KOPT-K1 (cell line): ENCODE measurements around the gene APOLD1.
"Not testable (repeated sequence)": the region's sequence is repeated elsewhere in the genome, so short reads cannot be mapped to it uniquely, and the experiment has no call there.

Experiments
- H3K27ac ChIP-seq: fragments of 200-600 bp; sonication (generic); 2 replicates; pipeline ENCODE4 v1.5.1; 2016; ENCODE audit warnings: antibody characterized with exemption, mild to moderate bottlenecking, low read depth, low read length; ENCODE audit not compliant: poor library complexity, severe bottlenecking
- H3K36me3 ChIP-seq: fragments of 200-600 bp; sonication (generic); 2 replicates; pipeline ENCODE4 v1.5.1; 2017; ENCODE audit warnings: antibody characterized with exemption, mild to moderate bottlenecking, low read length, moderate library complexity; ENCODE audit not compliant: insufficient read depth
- H3K9me3 ChIP-seq: fragments of 200-600 bp; sonication (generic); 2 replicates; pipeline ENCODE4 v1.5.1; 2017; ENCODE audit warnings: antibody characterized with exemption, low read length, mild to moderate bottlenecking; ENCODE audit not compliant: insufficient read depth, poor library complexity, severe bottlenecking

Gene APOLD1

DNA sequence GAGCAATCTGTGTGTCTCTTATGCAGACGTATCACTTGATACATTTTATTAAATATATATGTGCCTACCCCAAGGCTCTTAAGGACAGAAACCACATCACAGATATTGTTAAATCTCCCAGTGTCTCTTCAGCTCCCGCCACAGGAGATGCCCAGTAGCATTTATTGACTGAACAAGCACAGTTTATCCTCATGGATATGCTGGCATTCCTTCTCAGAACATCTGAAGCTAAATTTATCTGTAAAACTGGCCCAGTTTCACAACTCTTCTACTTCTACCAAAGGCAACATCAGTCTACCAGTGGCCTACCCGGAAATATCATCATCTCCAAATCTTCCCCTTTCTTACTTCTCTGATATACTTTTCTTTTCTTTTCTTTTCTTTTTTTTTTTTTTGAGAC is 10.7 kb downstream of the APOLD1 start:
- Histone ChIP-seq H3K9me3 (no peaks in the 10 kb centered on the region), H3K36me3 (no peaks in the 10 kb centered on the region), H3K27ac (no peak overlapping the region)

DNA sequence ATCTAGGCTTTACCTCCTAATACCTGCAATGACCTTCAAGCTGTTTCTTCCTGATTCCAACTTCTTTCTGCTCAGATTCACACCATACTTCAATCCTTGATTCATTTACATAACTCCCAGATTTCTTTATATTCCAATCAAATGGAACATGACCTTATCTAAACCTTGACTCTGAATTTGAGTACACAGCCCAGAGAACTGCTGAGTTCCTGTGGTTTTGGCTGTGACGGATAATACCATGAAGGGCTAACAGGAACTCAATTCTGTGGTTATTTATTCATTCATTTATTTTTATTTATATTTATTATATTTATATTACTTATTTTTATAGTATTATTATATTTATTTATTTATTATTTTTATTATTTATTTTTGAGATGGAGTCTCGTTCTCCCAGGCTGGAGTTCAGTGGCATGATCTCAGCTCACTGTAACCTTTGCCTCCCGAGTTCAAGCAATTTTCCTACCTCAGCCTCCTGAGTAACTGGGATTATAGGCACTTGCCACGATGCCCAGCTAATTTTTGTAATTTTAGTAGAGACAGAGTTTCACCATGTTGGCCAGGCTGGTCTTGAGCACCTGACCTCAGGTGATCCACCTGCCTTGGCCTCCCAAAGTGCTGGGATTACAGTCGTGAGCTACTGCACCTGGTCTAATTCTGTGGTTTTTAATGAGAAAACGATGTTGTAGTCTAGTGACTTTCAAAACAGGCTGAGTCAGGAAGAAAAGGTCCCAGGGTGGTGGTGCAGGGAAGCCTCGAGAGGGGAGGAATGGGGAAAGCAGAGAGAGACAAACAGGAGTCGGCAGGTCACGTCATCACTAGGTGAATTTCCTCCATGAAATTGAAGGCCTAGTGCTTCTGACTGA is 11.7 kb downstream of the APOLD1 start:
- no peaks in the 10 kb centered on the region for H3K36me3 ChIP-seq
- no peak overlapping the region for H3K27ac ChIP-seq

DNA sequence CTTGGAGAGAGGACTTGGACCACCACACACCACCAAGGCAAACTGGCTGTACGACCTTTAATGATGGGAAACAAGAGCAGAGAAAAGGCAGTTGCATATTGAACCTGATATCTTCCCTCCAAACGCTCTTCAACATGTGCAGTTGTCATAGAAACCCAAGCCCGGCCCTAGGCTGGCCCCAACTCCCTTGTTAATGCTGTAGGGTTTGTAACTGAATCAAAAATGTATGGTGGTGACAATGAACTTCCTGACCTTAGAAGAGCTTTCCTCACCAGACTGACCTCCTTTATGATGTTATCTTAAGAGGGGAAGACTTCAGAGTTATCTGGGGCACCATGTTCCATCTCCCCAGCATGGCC is 12.3 kb downstream of the APOLD1 start:
- H3K9me3 ChIP-seq, result no peaks in the 10 kb centered on the region
- H3K27ac ChIP-seq, result no peak overlapping the region
- H3K36me3 ChIP-seq, result no peaks in the 10 kb centered on the region

More for the DNA sequence above, 11.7 kb downstream of the APOLD1 start:
- no peaks in the 10 kb centered on the region for H3K9me3 ChIP-seq

DNA sequence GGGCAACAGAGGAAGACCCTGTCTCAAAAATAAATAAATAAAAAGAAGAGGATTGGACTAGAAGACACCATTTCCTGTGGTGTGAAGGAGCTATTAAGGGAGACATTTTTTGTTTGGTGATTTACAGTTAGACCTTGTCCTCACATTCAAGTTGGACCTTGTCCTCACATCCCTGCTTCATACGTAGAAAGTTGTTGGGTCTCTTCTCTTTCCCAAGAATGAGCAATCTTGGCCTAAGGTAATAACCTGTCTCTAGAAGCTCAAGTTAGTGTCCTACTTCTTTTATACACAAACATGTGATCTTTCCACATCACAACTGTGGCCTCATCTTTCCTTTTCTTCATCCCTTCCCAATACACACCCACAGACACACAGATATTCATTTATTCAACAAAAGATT is 13.0 kb downstream of the APOLD1 start:
- Histone ChIP-seq H3K9me3 (no peaks in the 10 kb centered on the region), H3K27ac (no peak overlapping the region)

DNA sequence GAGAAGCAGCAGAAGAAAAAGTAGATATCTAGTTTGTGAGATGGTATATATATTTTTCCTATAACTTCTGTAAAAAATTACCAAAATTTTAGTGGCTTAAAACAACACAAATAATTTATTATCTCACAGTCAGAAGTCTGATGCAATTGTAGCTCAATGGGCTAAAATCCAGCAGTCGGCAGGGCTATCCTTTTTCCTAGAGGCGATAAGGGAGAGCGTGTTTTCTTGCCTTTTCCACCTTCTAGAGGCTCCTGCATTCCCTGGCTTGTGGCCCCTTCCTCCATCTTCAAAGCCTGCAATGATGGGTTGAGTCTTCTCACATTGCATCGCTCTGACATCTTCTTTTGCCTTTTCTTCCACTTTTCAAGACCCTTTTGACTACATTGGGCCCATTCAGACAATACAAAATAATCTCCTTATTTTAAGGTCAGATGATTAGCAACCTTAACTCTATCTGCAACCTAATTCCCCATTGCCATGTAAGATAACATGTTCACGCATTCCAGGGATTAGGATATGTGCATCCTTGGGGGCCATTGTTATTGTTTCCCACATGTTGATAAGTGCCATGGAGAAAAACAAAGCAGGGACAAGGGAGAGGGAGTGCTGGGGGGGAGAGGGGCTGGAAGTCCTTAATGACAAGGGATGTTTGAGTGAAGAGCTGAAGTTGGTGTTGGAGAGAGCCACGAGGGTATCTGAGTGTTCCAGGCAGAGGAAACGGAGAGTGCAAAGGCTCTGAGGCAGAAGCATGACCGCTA is 13.9 kb downstream of the APOLD1 start:
- Histone ChIP-seq H3K36me3 (no peaks in the 10 kb centered on the region), H3K27ac (no peak overlapping the region), H3K9me3 (no peaks in the 10 kb centered on the region)

More for the DNA sequence above, 13.0 kb downstream of the APOLD1 start:
- H3K36me3 ChIP-seq, result no peaks in the 10 kb centered on the region

DNA sequence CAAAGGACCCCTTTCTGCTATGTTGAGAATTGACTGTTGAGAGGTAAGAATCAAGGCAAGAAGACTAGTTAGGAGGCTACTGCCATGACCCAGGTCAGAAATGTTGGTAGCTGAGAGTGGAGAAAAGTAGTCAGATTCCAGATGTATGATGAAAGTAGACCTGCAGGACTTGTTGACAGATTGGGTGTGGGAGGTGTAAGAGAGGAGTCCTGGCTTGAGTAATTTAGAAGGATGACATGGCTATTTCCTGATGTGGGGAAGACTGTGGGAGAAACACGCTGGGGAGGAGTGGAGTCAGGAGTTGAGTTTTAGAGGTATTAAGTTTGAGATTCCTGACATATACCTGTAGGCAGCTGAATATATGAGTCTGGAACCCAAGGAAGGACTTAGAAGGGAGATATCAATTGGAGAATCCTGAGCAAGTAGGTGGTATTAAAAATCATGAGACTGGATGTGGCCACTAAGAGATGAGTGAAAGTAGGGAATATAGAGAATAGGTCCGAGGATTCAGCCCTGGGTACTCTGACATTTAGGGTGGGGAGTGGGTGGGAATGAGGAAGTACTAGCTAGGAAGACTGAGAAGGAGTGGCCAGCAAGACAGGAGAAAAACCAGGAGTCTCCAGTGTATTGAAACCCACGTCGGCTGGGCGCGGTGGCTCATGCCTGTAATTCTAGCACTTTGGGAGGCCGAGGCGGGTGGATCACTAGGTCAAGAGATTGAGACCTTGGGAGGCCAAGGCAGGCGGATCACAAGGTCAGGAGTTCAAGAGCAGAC is 15.1 kb downstream of the APOLD1 start:
- H3K9me3 ChIP-seq, result no peaks in the 10 kb centered on the region
- no peak overlapping the region for H3K27ac ChIP-seq
- H3K36me3 ChIP-seq, result no peaks in the 10 kb centered on the region

DNA sequence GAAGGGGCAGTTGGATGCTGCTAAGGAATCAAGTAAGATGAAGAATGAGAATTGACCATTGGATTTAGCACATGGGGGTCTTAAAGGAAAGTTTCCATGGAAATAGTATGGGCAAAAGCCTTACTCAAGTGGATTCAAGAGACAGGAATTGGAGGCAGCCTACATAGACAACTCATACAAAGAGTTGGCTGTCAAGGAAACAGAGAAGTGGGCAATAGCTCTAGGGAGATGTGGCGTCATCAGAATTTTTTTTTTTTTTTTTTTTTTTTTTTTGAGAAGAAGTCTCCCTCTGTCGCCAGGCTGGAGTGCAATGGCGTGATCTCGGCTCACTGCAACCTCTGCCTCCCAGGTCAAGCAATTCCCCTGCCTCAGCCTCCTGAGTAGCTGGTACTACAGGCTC is 16.2 kb downstream of the APOLD1 start:
- not testable (repeated sequence) for H3K9me3 ChIP-seq, H3K27ac ChIP-seq

DNA sequence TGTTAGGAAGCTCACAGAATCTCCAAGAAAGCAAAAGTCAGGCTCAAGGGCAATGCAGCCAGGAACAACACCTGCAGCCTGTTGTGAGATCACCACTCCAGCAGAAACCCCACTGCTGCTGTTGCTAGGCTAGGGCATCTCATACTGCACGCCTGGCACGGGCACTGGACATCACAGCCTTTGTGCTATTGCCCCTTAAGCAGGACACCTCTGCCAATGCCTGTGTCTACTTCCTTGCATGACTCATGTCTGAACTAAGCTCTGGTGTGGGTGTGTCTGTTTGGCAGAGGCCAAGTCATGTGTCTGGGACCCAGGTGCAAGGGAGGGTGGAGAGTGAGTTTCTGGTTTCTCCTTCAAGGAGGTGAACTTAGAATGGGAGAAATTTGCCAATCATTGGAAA is 17.7 kb downstream of the APOLD1 start:
- H3K36me3 ChIP-seq, result no peaks in the 10 kb centered on the region
- no peak overlapping the region for H3K27ac ChIP-seq
- no peaks in the 10 kb centered on the region for H3K9me3 ChIP-seq

More for the DNA sequence above, 16.2 kb downstream of the APOLD1 start:
- H3K36me3 ChIP-seq, result not testable (repeated sequence)

DNA sequence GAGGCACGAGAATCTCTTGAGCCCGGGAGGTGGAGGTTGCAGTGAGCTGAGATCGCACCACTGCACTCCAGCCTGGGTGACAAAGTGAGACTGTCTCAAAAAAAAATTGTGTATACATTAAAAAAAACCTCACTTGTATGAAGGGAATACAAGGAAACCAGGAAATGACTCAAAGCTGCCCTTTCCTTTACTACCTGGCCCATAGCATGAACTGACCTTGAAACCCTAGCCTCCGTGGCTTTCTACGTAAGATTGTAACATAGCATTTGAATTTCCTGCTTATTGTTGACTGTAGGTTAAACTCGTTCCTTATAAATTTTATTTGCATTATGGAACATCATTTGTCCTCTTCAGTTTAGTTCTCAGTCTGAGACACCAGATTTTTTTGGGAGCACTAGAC is 18.6 kb downstream of the APOLD1 start:
- H3K27ac ChIP-seq, result no peak overlapping the region
- H3K9me3 ChIP-seq, result no peaks in the 10 kb centered on the region
- no peaks in the 10 kb centered on the region for H3K36me3 ChIP-seq

DNA sequence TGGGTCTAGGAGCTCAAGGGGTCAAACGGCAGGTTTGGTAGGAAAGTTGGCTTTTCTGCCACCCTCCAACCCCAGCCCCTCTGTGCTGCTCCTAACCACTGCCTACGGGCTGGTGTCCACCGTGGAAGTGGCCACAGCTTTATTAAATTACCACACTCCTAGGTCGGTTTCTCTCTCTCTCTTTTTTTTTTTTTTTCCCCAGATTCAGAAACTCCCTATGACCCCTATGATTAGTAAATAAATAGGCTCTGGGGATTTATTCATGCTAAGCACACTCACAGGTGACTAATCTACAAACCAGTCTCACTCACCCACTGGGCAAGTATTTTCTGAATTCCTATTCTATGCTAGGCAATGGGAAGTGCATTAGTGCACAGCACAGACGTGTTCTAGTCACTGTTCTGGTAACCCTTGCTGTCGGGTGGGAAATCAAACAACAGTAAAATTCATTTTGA is 19.0 kb downstream of the APOLD1 start:
- Histone ChIP-seq H3K27ac (no peak overlapping the region), H3K9me3 (no peaks in the 10 kb centered on the region)

DNA sequence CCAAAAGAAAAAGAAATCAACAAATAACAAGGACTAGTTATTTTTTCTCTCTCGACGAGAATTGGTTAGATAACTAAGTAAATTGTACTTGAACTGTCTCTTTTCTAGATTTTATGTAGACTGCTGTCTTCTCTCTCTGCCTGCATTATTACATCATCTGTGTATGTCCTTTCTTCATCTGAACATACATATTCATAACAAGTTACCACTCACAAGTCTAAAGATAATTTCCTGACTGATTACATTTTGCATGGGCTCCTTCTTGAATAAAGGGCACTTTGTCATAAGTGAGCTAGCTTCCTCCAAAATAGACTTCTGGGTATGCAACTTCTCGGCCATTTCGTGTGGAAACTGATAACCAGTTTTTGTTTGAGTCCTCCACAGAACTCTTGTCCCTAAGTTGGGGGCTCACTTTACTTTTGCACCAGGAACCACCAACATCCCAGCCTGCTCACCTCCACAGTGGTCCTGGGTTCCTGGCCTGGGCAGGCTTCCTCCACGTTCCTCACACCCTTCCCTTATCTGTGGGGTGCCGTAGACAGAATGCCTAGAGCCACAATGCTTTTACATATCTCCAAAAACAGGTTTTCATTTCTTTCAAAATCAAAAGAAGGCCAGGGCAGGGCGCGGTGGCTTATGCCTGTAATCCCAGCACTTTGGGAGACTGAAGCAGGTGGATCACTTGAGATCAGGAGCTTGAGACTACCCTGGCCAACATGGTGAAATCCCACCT is 21.5 kb downstream of the APOLD1 start:
- H3K27ac ChIP-seq, result no peak overlapping the region
- no peaks in the 10 kb centered on the region for H3K36me3 ChIP-seq
- H3K9me3 ChIP-seq, result no peaks in the 10 kb centered on the region

More for the DNA sequence above, 19.0 kb downstream of the APOLD1 start:
- H3K36me3 ChIP-seq, result no peaks in the 10 kb centered on the region

DNA sequence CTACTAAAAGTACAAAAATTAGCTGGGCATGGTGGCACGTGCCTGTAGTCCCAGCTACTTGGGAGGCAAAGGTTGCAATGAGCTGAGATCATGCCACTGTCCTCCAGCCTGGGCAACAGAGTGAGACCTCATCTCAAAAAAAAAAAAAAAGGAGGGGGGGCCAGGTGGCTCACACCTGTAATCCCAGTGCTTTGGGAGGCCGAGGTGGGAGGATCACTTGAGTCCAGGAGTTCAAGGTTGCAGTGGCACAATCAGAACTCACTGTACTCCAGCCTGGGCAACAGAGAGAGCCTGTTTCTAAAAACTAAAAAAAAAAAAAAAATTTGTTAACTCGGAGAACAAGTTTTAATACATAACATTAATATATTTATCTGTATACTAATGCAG is 22.1 kb downstream of the APOLD1 start:
- not testable (repeated sequence) for H3K36me3 ChIP-seq, H3K27ac ChIP-seq, H3K9me3 ChIP-seq

DNA sequence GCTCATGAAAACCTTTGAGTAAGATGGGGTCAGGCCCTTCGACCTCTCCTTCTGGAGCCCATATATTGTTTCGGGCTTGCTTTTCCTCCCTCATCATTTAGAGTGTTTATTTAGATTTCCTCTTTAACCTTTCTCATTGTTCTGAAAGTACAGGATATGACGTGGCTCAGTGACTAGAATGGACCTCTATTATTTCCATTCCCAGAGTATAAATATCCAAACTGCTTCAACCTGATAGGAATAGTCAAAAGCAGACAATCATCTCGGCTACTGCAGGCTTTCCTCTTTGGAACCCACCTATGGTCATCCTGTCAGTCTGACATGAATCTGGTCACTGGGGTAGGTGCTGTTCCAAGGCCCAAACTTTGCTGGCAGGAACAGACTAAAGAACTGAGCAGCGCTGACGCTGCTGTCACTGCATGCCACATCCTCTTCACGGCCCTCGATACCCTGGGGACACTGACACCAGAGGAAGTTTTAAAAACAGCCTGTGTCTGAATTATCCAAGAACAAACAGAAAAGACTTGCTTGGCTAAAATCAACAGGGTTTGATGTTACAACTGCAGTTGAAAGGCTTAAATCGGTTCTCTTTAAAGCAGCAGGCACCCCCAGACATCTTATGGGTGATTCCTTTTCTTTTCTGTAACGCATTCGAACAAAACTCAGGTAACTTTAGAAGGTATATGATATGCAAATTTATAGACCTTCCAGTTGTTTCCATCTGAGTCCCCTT is 22.7 kb downstream of the APOLD1 start:
- H3K36me3 ChIP-seq, result no peaks in the 10 kb centered on the region
- no peak overlapping the region for H3K27ac ChIP-seq

DNA sequence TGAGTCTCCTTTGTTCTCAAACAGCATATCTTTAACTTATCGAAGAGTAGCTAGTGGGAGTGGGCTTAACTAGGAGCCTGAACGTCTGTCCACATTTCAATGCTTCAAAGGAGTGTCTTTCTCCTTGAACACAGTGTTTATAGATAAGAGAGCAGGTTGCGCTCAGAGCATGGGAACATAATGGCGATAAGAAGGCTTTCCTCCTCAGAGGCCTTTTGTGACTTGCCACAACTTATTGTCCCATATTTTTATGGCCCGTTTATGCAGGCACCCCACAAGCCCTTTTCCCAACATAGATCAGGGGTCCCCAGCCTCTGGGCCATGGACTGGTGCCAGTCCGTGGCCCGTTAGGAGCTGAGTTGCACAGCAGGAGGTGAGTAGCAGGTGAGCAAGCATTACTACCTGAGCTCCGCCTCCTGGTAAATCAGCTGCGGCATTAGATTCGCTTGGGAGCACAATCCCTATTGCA is 25.1 kb downstream of the APOLD1 start:
- Histone ChIP-seq H3K36me3 (peaks cover 8% of the 10 kb centered on the region), H3K9me3 (no peaks in the 10 kb centered on the region), H3K27ac (no peak overlapping the region)

More for the DNA sequence above, 22.7 kb downstream of the APOLD1 start:
- H3K9me3 ChIP-seq, result no peaks in the 10 kb centered on the region
